Panc1 (cell line): Measurements from ENCODE around the gene C11orf68. TPM values are rescaled to one million over a fixed set of nuclear protein-coding genes. Genes with fewer than 3 reads are reported as not detected.

Experiments
- ATAC-seq: fragments of 200-7000 bp; cut with Tn5 transposase; 2 replicates; pipeline ENCODE4 v1.9.1; 2020; ENCODE audit warnings: mild to moderate bottlenecking, moderate library complexity
- BruUV-seq: library from RNA; stranded (reverse); fragments of 400-500 nt; replicated peaks from 2 replicates; lab custom pipeline; 2021; lab: Mats Ljungman, UMichigan
- CTCF ChIA-PET: fragments of 300-600 bp; sonication (Branson Sonifier 250); formaldehyde crosslinking; loops from one replicate; lab custom pipeline; 2022; ENCODE audit warnings: antibody characterized with exemption; lab: Charles Lee
- POLR2A ChIA-PET: fragments of 300-600 bp; sonication (Branson Sonifier 250); formaldehyde crosslinking; loops from one replicate; lab custom pipeline; 2022; ENCODE audit warnings: antibody characterized with exemption; lab: Charles Lee
- DNase-seq: peaks from one replicate; pipeline ENCODE4 v3.0.0-alpha.2; 2010; ENCODE audit warnings: low read depth, low spot score
- H3K27ac ChIP-seq: 2 replicates; pipeline ENCODE4 v1.5.1; 2011; ENCODE audit warnings: mild to moderate bottlenecking, low read length, inconsistent platforms
- H3K27me3 ChIP-seq: fragments of 200-500 bp; sonication (Bioruptor generic); 2 replicates; pipeline ENCODE4 v1.6.0; 2014; ENCODE audit warnings: low read length, inconsistent platforms; ENCODE audit not compliant: control insufficient read depth, insufficient read depth
- H3K36me3 ChIP-seq: fragments of 200-500 bp; sonication (Bioruptor generic); 2 replicates; pipeline ENCODE4 v1.5.1; 2014; ENCODE audit warnings: inconsistent platforms, mild to moderate bottlenecking, low read length, moderate library complexity; ENCODE audit not compliant: control insufficient read depth, insufficient read depth
- H3K4me1 ChIP-seq: 2 replicates; pipeline ENCODE4 v1.5.1; 2011; ENCODE audit warnings: inconsistent platforms, mild to moderate bottlenecking, low read length, moderate library complexity; ENCODE audit not compliant: control insufficient read depth, insufficient read depth
- H3K4me3 ChIP-seq, 2 experiments: 2 replicates each; pipeline ENCODE4 v1.5.1; 2011 to 2012; ENCODE audit warnings: low read depth in 2 of 2, low read length in 2 of 2, mild to moderate bottlenecking in 2 of 2, inconsistent platforms in 1 of 2, moderate library complexity in 1 of 2
- H3K9me3 ChIP-seq: fragments of 200-500 bp; sonication (Bioruptor generic); 2 replicates; pipeline ENCODE4 v1.5.1; 2014; ENCODE audit warnings: low read depth, mild to moderate bottlenecking, inconsistent platforms, low read length, moderate library complexity; ENCODE audit not compliant: control insufficient read depth, insufficient read depth
- CTCF ChIP-seq: fragments of 450-650 bp; IDR thresholded peaks from 2 replicates; pipeline ENCODE4 v1.5.1; 2017; ENCODE audit warnings: mild to moderate bottlenecking
- POLR2AphosphoS5 ChIP-seq: IDR thresholded peaks from 2 replicates; pipeline ENCODE4 v1.6.1; 2012; ENCODE audit warnings: mild to moderate bottlenecking, low read depth, low read length, moderate library complexity
- SIN3A ChIP-seq: IDR thresholded peaks from 2 replicates; pipeline ENCODE4 v1.6.1; 2012; ENCODE audit warnings: low read depth, mild to moderate bottlenecking, low read length, moderate library complexity, borderline replicate concordance; ENCODE audit not compliant: insufficient read depth
- TCF7L2 ChIP-seq: IDR thresholded peaks from 2 replicates; pipeline ENCODE4 v1.6.1; 2011; ENCODE audit warnings: mild to moderate bottlenecking, low read depth, low read length, inconsistent platforms
- in situ Hi-C: cut with HindIII; loops from 2 replicates; pipeline ENCODE4 v1.10.0; 2016; ENCODE audit warnings: low sequenced_read_pairs, low pct_unique_long_range_greater_than_20kb
- intact Hi-C: fragments of 100-400 bp; cut with micrococcal nuclease; formaldehyde crosslinking; loops from one replicate; pipeline ENCODE4 v1.10.0; 2022; ENCODE audit not compliant: unreplicated experiment
- total RNA-seq: library from RNA; stranded (reverse); gene quantifications from one replicate; pipeline ENCODE4 v1.2.1, GENCODE V29; 2021; ENCODE audit not compliant: unreplicated experiment
- TF ChIP-seq, protein P1 (sequence below), 2 experiments: IDR thresholded peaks; 2 replicates each; pipeline ENCODE4 v1.6.1; 2011 to 2012; ENCODE audit warnings: low read depth in 2 of 2, control low read depth in 1 of 2, low read length in 1 of 2, mild to moderate bottlenecking in 1 of 2, moderate library complexity in 1 of 2; ENCODE audit not compliant: insufficient read depth in 1 of 2

C11orf68 gene
- total RNA-seq, 1 experiment from 2014 or later = 84.7 TPM

DNA sequence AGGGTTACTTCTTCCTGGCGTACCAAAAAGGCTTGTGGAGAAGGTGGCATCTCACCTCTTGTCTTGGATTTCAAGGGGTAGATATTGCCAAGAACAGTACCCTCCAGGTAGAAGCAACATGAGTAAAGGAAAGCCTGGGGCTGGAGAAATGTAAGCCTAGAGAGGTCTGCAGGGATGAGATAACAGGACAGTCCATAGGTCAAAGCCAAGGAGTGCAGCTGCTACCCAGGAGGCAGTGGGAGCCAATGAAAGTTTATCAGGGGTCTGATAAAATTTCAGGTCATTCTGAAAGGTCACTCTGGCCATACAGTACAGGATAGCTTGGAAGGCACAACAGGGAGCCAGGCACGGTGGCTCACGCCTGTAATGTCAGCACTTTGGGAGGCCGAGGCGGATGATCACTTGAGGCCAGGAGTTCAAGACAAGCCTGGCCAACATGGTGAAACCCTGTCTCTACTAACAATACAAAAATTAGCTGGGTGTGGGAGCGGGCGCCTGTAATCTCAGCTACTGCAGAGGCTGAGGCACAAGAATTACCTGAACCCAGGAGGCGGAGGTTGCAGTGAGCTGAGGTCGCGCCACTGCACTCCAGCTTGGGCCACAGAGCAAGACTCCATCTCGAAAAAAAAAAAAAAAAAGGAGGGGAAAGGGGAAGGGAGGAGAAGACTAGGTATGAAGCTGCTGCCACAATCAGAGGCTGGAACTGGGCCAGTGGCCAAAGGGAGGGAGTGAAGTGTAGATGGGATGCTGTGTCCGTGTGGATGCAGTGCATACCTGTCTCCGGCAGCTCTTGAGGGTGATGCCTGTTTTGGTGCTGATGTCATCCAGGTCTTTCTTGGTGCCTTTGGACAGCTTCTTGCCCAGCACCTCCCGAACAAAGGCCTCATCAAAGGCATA, 31.8 kb downstream of the C11orf68 start:
- no peak for DNase-seq
- H3K4me1 ChIP-seq = peaks cover 40% of the 10 kb centered on the region
- H3K9me3 ChIP-seq = no peaks in the 10 kb centered on the region
- in situ Hi-C loops = no loop called here
- ChIA-PET CTCF (interaction anchor here (0.6 to 1.3 kb wide), 3 partner anchors 25 to 42 kb away, joined by 3 to 8 read pairs (median 4); no protein-coding TSS in a partner anchor), POLR2A (interaction anchor here (0.6 to 1.1 kb wide), 2 partner anchors 13 to 46 kb away, joined by 4 to 10 read pairs; no protein-coding TSS in a partner anchor)
- peak overlapping the region; percentile 98 for H3K27ac ChIP-seq
- intact Hi-C loops = no loop called here
- H3K4me3 ChIP-seq = peak overlapping the region; percentile 88 to 93
- no peak for ATAC-seq
- no TSS peak for BruUV-seq
- TF ChIP-seq CTCF (no peak), SIN3A (no peak), TCF7L2 (no peak), POLR2AphosphoS5 (no peak)
- TF ChIP-seq, protein P1, sequence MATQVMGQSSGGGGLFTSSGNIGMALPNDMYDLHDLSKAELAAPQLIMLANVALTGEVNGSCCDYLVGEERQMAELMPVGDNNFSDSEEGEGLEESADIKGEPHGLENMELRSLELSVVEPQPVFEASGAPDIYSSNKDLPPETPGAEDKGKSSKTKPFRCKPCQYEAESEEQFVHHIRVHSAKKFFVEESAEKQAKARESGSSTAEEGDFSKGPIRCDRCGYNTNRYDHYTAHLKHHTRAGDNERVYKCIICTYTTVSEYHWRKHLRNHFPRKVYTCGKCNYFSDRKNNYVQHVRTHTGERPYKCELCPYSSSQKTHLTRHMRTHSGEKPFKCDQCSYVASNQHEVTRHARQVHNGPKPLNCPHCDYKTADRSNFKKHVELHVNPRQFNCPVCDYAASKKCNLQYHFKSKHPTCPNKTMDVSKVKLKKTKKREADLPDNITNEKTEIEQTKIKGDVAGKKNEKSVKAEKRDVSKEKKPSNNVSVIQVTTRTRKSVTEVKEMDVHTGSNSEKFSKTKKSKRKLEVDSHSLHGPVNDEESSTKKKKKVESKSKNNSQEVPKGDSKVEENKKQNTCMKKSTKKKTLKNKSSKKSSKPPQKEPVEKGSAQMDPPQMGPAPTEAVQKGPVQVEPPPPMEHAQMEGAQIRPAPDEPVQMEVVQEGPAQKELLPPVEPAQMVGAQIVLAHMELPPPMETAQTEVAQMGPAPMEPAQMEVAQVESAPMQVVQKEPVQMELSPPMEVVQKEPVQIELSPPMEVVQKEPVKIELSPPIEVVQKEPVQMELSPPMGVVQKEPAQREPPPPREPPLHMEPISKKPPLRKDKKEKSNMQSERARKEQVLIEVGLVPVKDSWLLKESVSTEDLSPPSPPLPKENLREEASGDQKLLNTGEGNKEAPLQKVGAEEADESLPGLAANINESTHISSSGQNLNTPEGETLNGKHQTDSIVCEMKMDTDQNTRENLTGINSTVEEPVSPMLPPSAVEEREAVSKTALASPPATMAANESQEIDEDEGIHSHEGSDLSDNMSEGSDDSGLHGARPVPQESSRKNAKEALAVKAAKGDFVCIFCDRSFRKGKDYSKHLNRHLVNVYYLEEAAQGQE (IDR thresholded peaks at IDR 0.05; ENCODE audit: insufficient read depth in 1 of 2, low read depth in 2 of 2, low read length in 1 of 2) = no peak
- H3K36me3 ChIP-seq = peaks cover 4% of the 10 kb centered on the region; the same call in 1 of the 2 replicates
- no peaks in the 10 kb centered on the region for H3K27me3 ChIP-seq

GRCh38 chr11:65885808-65886536, 32.9 kb downstream of the C11orf68 start:
- Histone ChIP-seq H3K9me3 (no peaks in the 10 kb centered on the region), H3K36me3 (peaks cover 4% of the 10 kb centered on the region; the same call in 1 of the 2 replicates), H3K4me3 (no peak overlapping the region), H3K27ac (no peak overlapping the region), H3K4me1 (peaks cover 37% of the 10 kb centered on the region), H3K27me3 (no peaks in the 10 kb centered on the region)
- TF ChIP-seq, protein P1 (IDR thresholded peaks at IDR 0.05; ENCODE audit: insufficient read depth in 1 of 2, low read depth in 2 of 2, low read length in 1 of 2) = no peak
- TF ChIP-seq TCF7L2 (no peak), POLR2AphosphoS5 (no peak), CTCF (no peak), SIN3A (no peak)
- ChIA-PET CTCF (interaction anchor here (0.7 to 2.1 kb wide), 8 partner anchors 12 to 233 kb away, joined by 3 to 14 read pairs (median 5); partner anchors contain the start of gene MUS81), POLR2A (interaction anchor here (1.0 kb wide), 1 partner anchor 26 kb away, joined by 4 read pairs; no protein-coding TSS in a partner anchor)
- no peak for ATAC-seq
- no peak for DNase-seq
- BruUV-seq = no TSS peak
- in situ Hi-C loops (no loop called here), intact Hi-C loops (no loop called here)
